ENCODE data around the gene SHROOM3.

GRCh38 chr4:76723924-76724323, 288.9 kb downstream of the SHROOM3 start:
- TF ChIP-seq RAD21 (conservative IDR thresholded peaks at IDR 0.05 in 1 of 2, IDR thresholded peaks at IDR 0.05 in 1 of 2): no peak
- no peak for TF ChIP-seq CTCF (IDR thresholded peaks at IDR 0.05)
- no peak for TF ChIP-seq EP300 (IDR thresholded peaks at IDR 0.05)
- no peak for TF ChIP-seq SMC3 (IDR thresholded peaks at IDR 0.05)
- no peak for TF ChIP-seq POLR2A (IDR thresholded peaks at IDR 0.05; ENCODE audit: low read length)
- TF ChIP-seq CEBPB (IDR thresholded peaks at IDR 0.05): no peak
- TF ChIP-seq MAX (IDR thresholded peaks at IDR 0.05): no peak
- TF ChIP-seq HOXA7 (CRISPR knock-in tag; IDR thresholded peaks at IDR 0.05): no peak
- TF ChIP-seq REST (IDR thresholded peaks at IDR 0.05): no peak
